ENCODE results near the gene ALDH18A1. TPM values are rescaled to one million over a fixed set of nuclear protein-coding genes. Genes with fewer than 3 reads are reported as not detected.

The ALDH18A1 gene
- total RNA-seq, 1 experiment from 2014 or later: 87.6 TPM

DNA sequence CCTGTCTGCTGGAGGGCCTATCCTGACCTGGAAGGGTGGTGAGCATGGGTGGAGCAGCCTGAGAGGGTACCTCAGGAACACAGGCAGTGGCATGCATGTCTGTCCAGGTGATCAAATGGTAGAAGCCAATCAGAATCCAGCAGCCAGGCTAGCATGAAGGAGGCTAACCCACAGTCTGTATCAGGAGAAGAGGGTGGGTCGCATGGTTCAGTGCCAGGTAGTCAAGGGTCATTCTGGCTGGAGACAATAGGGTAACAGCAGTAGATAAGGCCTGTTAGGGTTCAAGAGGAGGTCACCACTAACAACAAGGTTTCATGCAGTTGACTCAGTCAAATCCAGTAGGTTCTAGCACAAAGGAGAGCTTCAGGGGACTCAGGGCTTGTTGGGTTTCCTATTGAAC lies 10.4 kb downstream of the ALDH18A1 start:
- intact Hi-C loops (cut with micrococcal nuclease): no loop called here
- no peak overlapping the region for H3K4me2 ChIP-seq (ENCODE audit: low read length)
- no TSS peak for BruUV-seq (replicated peaks)
- H3K79me2 ChIP-seq (ENCODE audit: insufficient read depth, low read length): peaks cover 40% of the 10 kb centered on the region
- no peak overlapping the region for H3K4me3 ChIP-seq (replicated peaks in 1 of 2; ENCODE audit: low read depth in 1 of 2, low read length in 2 of 2)
- ChIA-PET RAD21 (ENCODE audit: low non-redundant PET in 1 of 2, low total read pairs in 2 of 2, uncharacterized antibody in 2 of 2, unreplicated experiment in 2 of 2) (no interaction called here), POLR2A (no interaction called here), CTCF (no interaction called here)
- H3K4me1 ChIP-seq (ENCODE audit: control insufficient read depth in 1 of 2, insufficient read depth in 2 of 2, low read length in 2 of 2): no peaks in the 10 kb centered on the region
- no peaks in the 10 kb centered on the region for H3K9me2 ChIP-seq (ENCODE audit: insufficient read depth)
- H3K9ac ChIP-seq (ENCODE audit: low read length): no peak overlapping the region
- peaks cover 4% of the 10 kb centered on the region; the same call in 1 of the 2 replicates for H4K20me1 ChIP-seq (ENCODE audit: insufficient read depth)
- no peaks in the 10 kb centered on the region for H3K9me3 ChIP-seq (ENCODE audit: control insufficient read depth in 1 of 2, insufficient read depth in 1 of 2, low read depth in 1 of 2, low read length in 2 of 2)
- H2AFZ ChIP-seq (ENCODE audit: low read depth, low read length, poor library complexity, severe bottlenecking): no peak overlapping the region
- H3K36me3 ChIP-seq (ENCODE audit: control insufficient read depth in 1 of 2, insufficient read depth in 2 of 2, low read length in 2 of 2): peaks cover 21 to 49% of the 10 kb centered on the region in 2 experiments
- no peak overlapping the region for H3K27ac ChIP-seq (ENCODE audit: low read depth, low read length)
- no peaks in the 10 kb centered on the region for H3K27me3 ChIP-seq (ENCODE audit: insufficient read depth, low read length)
- ATAC-seq (no peak), DNase-seq (ENCODE audit: low read depth, low spot score) (no peak)
- no peak for TF ChIP-seq FOSL1 (IDR thresholded peaks at IDR 0.05; ENCODE audit: low read depth)
- no peak for TF ChIP-seq ZBTB33 (IDR thresholded peaks at IDR 0.05; ENCODE audit: extremely low read depth, insufficient replicate concordance, low read length)
- no peak for TF ChIP-seq SP1 (IDR thresholded peaks at IDR 0.05; ENCODE audit: low read depth)
- no peak for TF ChIP-seq YY1 (IDR thresholded peaks at IDR 0.05; ENCODE audit: extremely low read depth, insufficient replicate concordance, low read depth, low read length)
- TF ChIP-seq SIN3A (IDR thresholded peaks at IDR 0.05; ENCODE audit: low read depth): no peak
- no peak for TF ChIP-seq EGR1 (IDR thresholded peaks at IDR 0.05; ENCODE audit: low read depth)
- TF ChIP-seq CEBPB (IDR thresholded peaks at IDR 0.05; ENCODE audit: low read depth): no peak
- TF ChIP-seq TCF7L2 (IDR thresholded peaks at IDR 0.05; ENCODE audit: borderline replicate concordance, extremely low read depth, insufficient read depth, insufficient read length): no peak
- no peak for TF ChIP-seq EZH2 (IDR thresholded peaks at IDR 0.05)
- no peak for TF ChIP-seq CBX3 (IDR thresholded peaks at IDR 0.05; ENCODE audit: low read depth)
- no peak for TF ChIP-seq JUND (IDR thresholded peaks at IDR 0.05)
- TF ChIP-seq ZNF274 (IDR thresholded peaks at IDR 0.05; ENCODE audit: low read depth, low read length): no peak
- TF ChIP-seq MAX (IDR thresholded peaks at IDR 0.05): no peak
- no peak for TF ChIP-seq ELF1 (IDR thresholded peaks at IDR 0.05; ENCODE audit: borderline replicate concordance, low read depth)
- no peak for TF ChIP-seq EZH2phosphoT487 (IDR thresholded peaks at IDR 0.05; ENCODE audit: borderline replicate concordance)
- no peak for TF ChIP-seq ZFX (IDR thresholded peaks at IDR 0.05)
- TF ChIP-seq REST (IDR thresholded peaks at IDR 0.05; ENCODE audit: low read depth): no peak
- TF ChIP-seq POLR2AphosphoS5 (IDR thresholded peaks at IDR 0.05; ENCODE audit: low read depth, low read length): no peak
- TF ChIP-seq CTCF (IDR thresholded peaks at IDR 0.05 in 2 of 3, conservative IDR thresholded peaks at IDR 0.05 in 1 of 3; ENCODE audit: borderline replicate concordance in 1 of 3, insufficient read depth in 1 of 3, low read depth in 2 of 3, low read length in 2 of 3): no peak
